MM.1S (cell line): ENCODE results near the gene CPN2.

Source experiments
- DNase-seq: peaks from one replicate; pipeline ENCODE4 v3.0.0-alpha.2; 2015
- H2AFZ ChIP-seq: fragments of 300-600 bp; sonication (generic); 2 replicates; pipeline ENCODE4 v1.6.0; 2016; ENCODE audit warnings: antibody characterized with exemption, low read length
- H3F3A ChIP-seq: fragments of 300-600 bp; sonication (generic); 2 replicates; pipeline ENCODE4 v1.6.1; 2016; ENCODE audit warnings: mild to moderate bottlenecking, antibody characterized with exemption, low read length, moderate library complexity, mixed read lengths; ENCODE audit not compliant: insufficient read depth
- H3K27ac ChIP-seq: fragments of 300-600 bp; sonication (generic); 2 replicates; pipeline ENCODE4 v1.5.1; 2016; ENCODE audit warnings: mild to moderate bottlenecking, low read length
- H3K27me3 ChIP-seq: fragments of 300-600 bp; sonication (generic); replicated peaks from 2 replicates; pipeline ENCODE4 v1.6.0; 2016; ENCODE audit warnings: low read length; ENCODE audit not compliant: insufficient read depth
- H3K36me3 ChIP-seq: fragments of 300-600 bp; sonication (generic); replicated peaks from 2 replicates; pipeline ENCODE4 v1.6.1; 2016; ENCODE audit warnings: mild to moderate bottlenecking, low read length, mixed read lengths; ENCODE audit not compliant: insufficient read depth
- H3K4me1 ChIP-seq: fragments of 300-600 bp; sonication (generic); 2 replicates; pipeline ENCODE4 v1.6.1; 2016; ENCODE audit warnings: low read length, mixed read lengths
- H3K4me2 ChIP-seq: fragments of 300-600 bp; sonication (generic); 2 replicates; pipeline ENCODE4 v1.6.0; 2016; ENCODE audit warnings: low read depth, low read length
- H3K4me3 ChIP-seq: fragments of 300-600 bp; sonication (generic); 2 replicates; pipeline ENCODE4 v1.5.1; 2016; ENCODE audit warnings: low read length, mixed read lengths
- H3K79me2 ChIP-seq: fragments of 300-600 bp; sonication (generic); 2 replicates; pipeline ENCODE4 v1.6.1; 2016; ENCODE audit warnings: mixed run types, low read length, mixed read lengths
- H3K9ac ChIP-seq: fragments of 300-600 bp; sonication (generic); 2 replicates; pipeline ENCODE4 v1.6.1; 2016; ENCODE audit warnings: low read length, mixed read lengths
- H3K9me2 ChIP-seq: fragments of 300-600 bp; sonication (generic); replicated peaks from 2 replicates; pipeline ENCODE4 v1.6.1; 2016; ENCODE audit warnings: mild to moderate bottlenecking, low read length, mixed read lengths; ENCODE audit not compliant: insufficient read depth
- H3K9me3 ChIP-seq: fragments of 300-600 bp; sonication (generic); replicated peaks from 2 replicates; pipeline ENCODE4 v1.6.1; 2016; ENCODE audit warnings: mild to moderate bottlenecking, low read length, mixed read lengths; ENCODE audit not compliant: insufficient read depth
- H4K20me1 ChIP-seq: fragments of 300-600 bp; sonication (generic); 2 replicates; pipeline ENCODE4 v1.6.1; 2016; ENCODE audit warnings: mild to moderate bottlenecking, low read length, moderate library complexity, mixed read lengths; ENCODE audit not compliant: insufficient read depth
- EZH2 ChIP-seq: fragments of 300-600 bp; sonication (generic); optimal IDR thresholded peaks from 2 replicates; pipeline ENCODE3; 2017; ENCODE audit warnings: low read depth, mild to moderate bottlenecking, antibody characterized with exemption, low read length, mixed read lengths
- EZH2phosphoT487 ChIP-seq: fragments of 300-600 bp; sonication (generic); IDR thresholded peaks from 2 replicates; pipeline ENCODE4 v1.6.1; 2018; ENCODE audit warnings: antibody characterized with exemption, low read length
- TF ChIP-seq, protein P1 (sequence below): fragments of 300-600 bp; sonication (generic); IDR thresholded peaks from 2 replicates; pipeline ENCODE4 v1.5.1; 2016; ENCODE audit warnings: antibody characterized with exemption, low read length, mixed read lengths

Gene CPN2

DNA sequence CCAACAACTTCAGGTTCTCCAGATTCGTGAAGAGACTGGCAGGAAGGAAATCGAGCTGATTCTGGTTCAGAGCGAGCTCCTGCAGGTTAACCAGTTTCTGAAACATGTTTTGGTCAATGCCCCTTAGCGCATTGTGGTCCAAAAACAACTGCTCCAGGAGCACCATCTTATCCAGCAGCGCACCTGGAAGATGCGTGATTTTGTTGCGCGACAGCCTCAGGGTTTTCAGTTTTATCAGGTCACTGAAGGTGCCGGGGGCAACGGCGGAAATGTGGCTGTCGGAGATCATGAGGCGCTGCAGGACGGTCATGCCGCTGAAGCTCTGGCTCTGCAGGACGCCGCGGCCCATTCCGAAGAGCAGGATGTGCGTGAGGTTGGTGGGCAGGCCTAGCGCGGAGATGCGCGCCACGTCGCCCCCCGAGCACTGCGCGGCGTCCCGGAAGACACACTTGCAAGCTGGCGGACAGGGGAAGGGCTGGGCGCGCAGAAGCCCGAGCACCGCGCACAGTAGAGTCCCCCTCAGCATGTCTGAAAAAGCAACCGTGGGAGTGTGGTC, 46.7 kb upstream of the CPN2 start:
- H3K9me3 ChIP-seq = no peaks in the 10 kb centered on the region
- 0 out of 2 replicates have a peak, but pooled peaks cover 4% of the 10 kb centered on the region for H3K4me1 ChIP-seq
- no peaks in the 10 kb centered on the region for H3K79me2 ChIP-seq
- no peaks in the 10 kb centered on the region for H3K36me3 ChIP-seq
- H2AFZ ChIP-seq = 0 out of 2 replicates have a peak overlapping the region, but pooled peaks have one; percentile 38
- no peak for DNase-seq
- peak overlapping the region; percentile 19 for H3K4me3 ChIP-seq
- H3K9ac ChIP-seq = no peak overlapping the region
- TF ChIP-seq, protein P1, sequence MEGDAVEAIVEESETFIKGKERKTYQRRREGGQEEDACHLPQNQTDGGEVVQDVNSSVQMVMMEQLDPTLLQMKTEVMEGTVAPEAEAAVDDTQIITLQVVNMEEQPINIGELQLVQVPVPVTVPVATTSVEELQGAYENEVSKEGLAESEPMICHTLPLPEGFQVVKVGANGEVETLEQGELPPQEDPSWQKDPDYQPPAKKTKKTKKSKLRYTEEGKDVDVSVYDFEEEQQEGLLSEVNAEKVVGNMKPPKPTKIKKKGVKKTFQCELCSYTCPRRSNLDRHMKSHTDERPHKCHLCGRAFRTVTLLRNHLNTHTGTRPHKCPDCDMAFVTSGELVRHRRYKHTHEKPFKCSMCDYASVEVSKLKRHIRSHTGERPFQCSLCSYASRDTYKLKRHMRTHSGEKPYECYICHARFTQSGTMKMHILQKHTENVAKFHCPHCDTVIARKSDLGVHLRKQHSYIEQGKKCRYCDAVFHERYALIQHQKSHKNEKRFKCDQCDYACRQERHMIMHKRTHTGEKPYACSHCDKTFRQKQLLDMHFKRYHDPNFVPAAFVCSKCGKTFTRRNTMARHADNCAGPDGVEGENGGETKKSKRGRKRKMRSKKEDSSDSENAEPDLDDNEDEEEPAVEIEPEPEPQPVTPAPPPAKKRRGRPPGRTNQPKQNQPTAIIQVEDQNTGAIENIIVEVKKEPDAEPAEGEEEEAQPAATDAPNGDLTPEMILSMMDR = no peak
- no peak for TF ChIP-seq EZH2phosphoT487
- TF ChIP-seq EZH2 = no peak
- H3K27me3 ChIP-seq = peaks cover 48% of the 10 kb centered on the region
- no peaks in the 10 kb centered on the region for H4K20me1 ChIP-seq
- no peaks in the 10 kb centered on the region for H3F3A ChIP-seq
- no peak overlapping the region for H3K27ac ChIP-seq
- H3K4me2 ChIP-seq = peak overlapping the region; percentile 53
- no peaks in the 10 kb centered on the region for H3K9me2 ChIP-seq

DNA sequence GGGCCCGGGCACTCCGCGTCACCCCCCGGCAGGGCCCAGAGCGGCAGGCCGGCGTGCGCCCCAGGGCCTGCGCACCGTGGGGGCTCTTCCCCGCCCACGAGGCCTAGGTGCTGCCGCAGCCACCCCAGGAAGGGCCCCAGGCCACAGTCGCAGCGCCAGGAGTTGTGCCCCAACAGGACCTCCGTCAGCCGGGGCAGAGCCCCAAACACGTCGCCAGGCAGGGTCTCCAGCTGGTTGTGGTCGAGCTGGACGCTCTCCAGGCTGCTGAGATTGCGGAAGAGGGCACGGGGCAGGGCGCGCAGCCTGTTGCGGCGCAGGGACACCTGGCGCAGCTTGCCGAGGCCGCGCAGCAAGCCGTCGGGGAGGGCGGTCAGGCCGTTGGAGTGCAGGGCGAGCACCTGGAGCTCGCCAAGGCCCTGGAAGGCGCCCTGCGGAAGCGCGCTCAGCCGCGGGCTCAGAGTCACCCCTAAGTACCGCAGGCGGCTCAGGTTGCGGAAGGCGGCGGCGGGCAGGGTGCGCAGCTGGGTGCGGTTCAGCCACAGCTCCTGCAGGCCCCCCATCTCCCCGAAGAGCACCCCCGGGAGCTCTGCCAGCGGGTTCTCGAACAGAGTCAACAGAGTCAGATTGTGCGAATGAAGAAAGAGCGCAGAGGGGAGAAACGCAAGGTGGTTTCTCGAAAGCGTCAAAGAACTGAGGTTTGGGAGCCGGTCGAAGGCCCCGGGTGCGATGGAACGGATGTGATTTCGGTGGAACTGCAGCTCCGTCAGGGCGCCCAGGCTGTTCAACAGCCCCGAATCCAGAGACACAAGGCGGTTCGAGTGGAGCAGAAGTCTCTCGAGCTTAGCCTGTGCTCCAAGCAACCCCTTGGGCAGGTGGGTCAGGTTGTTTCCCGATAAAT, 46.0 kb upstream of the CPN2 start:
- Histone ChIP-seq H3K9me2 (no peaks in the 10 kb centered on the region), H3K9me3 (no peaks in the 10 kb centered on the region), H3F3A (no peaks in the 10 kb centered on the region), H3K79me2 (no peaks in the 10 kb centered on the region), H3K4me1 (0 out of 2 replicates have a peak, but pooled peaks cover 4% of the 10 kb centered on the region), H3K36me3 (no peaks in the 10 kb centered on the region), H3K27ac (no peak overlapping the region), H3K4me2 (peak overlapping the region; percentile 53), H3K27me3 (peaks cover 48% of the 10 kb centered on the region), H4K20me1 (no peaks in the 10 kb centered on the region), H3K4me3 (peak overlapping the region; percentile 19; the same call in 1 of the 2 replicates), H2AFZ (0 out of 2 replicates have a peak overlapping the region, but pooled peaks have one; percentile 38), H3K9ac (no peak overlapping the region)
- TF ChIP-seq EZH2phosphoT487 (no peak), EZH2 (no peak)
- TF ChIP-seq, protein P1 = no peak
- DNase-seq = no peak

DNA sequence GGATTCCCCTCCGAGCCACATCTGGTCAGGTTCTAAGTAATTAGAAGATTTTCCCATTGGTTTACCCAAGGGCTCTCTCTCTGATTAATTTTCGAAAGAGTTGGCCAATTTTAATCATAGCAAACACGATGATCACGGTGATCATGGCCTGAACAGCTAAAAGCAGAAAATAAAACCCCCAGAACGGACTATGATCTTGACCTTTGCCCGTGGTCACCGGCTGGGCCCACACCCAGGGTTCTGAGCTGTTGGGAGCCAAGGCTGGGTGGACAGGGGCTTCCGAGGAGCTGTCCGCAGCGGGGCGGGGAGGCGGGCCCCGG, 45.4 kb upstream of the CPN2 start:
- Histone ChIP-seq H2AFZ (no peak overlapping the region), H3K4me2 (no peak overlapping the region; the same call in 1 of the 2 replicates), H3K27ac (no peak overlapping the region)

More for the DNA sequence above, 45.4 kb upstream of the CPN2 start:
- H3F3A ChIP-seq = no peaks in the 10 kb centered on the region
- no peaks in the 10 kb centered on the region for H3K36me3 ChIP-seq
- no peak overlapping the region for H3K4me3 ChIP-seq
- peaks cover 48% of the 10 kb centered on the region for H3K27me3 ChIP-seq
- no peak for TF ChIP-seq EZH2
- TF ChIP-seq EZH2phosphoT487 = no peak
- TF ChIP-seq, protein P1 = no peak
- 0 out of 2 replicates have a peak, but pooled peaks cover 4% of the 10 kb centered on the region for H3K4me1 ChIP-seq
- no peaks in the 10 kb centered on the region for H3K9me3 ChIP-seq
- no peaks in the 10 kb centered on the region for H4K20me1 ChIP-seq
- no peaks in the 10 kb centered on the region for H3K79me2 ChIP-seq
- no peak overlapping the region for H3K9ac ChIP-seq
- DNase-seq = no peak
- H3K9me2 ChIP-seq = no peaks in the 10 kb centered on the region
